Activated naive CD4-positive, alpha-beta T cell treated with anti-CD3 and anti-CD28 coated beads for 36 hours (primary cell): Measurements from ENCODE around the gene IL18RAP. TPM values are rescaled to one million over a fixed set of nuclear protein-coding genes. Genes with fewer than 3 reads are reported as not detected.

Source experiments
- CTCF ChIA-PET: fragments of 350-600 bp; sonication (Branson Sonifier 250); formaldehyde crosslinking; loops from one replicate; lab custom pipeline; 2021; ENCODE audit warnings: antibody characterized with exemption; lab: Charles Lee
- DNase-seq: peaks from one replicate; pipeline ENCODE4 v3.0.0-alpha.2; 2020
- H3K27ac Mint-ChIP-seq: one replicate; pipeline ENCODE4 v1.8.0; 2021; ENCODE audit warnings: mild to moderate bottlenecking, mixed read lengths
- H3K27me3 Mint-ChIP-seq: one replicate; pipeline ENCODE4 v1.8.0; 2021; ENCODE audit warnings: low read depth, mixed read lengths
- H3K36me3 Mint-ChIP-seq: one replicate; pipeline ENCODE4 v1.8.0; 2021; ENCODE audit warnings: low read depth, mixed read lengths
- H3K4me1 Mint-ChIP-seq: one replicate; pipeline ENCODE4 v1.8.0; 2021; ENCODE audit warnings: low read depth, mixed read lengths
- H3K4me3 Mint-ChIP-seq: one replicate; pipeline ENCODE4 v1.8.0; 2021; ENCODE audit warnings: mild to moderate bottlenecking, moderate library complexity, mixed read lengths
- H3K9me3 Mint-ChIP-seq: one replicate; pipeline ENCODE4 v1.8.0; 2021; ENCODE audit warnings: mixed read lengths
- intact Hi-C: fragments of 100-400 bp; cut with micrococcal nuclease; formaldehyde crosslinking; loops from one replicate; pipeline ENCODE4 v1.15.1; 2023
- microRNA-seq: library from miRNA; unstranded; fragments of <30 nt; microRNA quantifications from one replicate; pipeline ENCODE4 v1.2.0, GENCODE V29; 2022; ENCODE audit warnings: borderline microRNAs expressed, borderline replicate concordance
- total RNA-seq, 2 experiments: library from RNA; stranded (reverse); gene quantifications; one replicate each; pipeline ENCODE4 v1.2.3, GENCODE V29; 2021

IL18RAP gene
- total RNA-seq, 2 experiments from 2014 or later = 11.2 to 15.1 TPM

DNA sequence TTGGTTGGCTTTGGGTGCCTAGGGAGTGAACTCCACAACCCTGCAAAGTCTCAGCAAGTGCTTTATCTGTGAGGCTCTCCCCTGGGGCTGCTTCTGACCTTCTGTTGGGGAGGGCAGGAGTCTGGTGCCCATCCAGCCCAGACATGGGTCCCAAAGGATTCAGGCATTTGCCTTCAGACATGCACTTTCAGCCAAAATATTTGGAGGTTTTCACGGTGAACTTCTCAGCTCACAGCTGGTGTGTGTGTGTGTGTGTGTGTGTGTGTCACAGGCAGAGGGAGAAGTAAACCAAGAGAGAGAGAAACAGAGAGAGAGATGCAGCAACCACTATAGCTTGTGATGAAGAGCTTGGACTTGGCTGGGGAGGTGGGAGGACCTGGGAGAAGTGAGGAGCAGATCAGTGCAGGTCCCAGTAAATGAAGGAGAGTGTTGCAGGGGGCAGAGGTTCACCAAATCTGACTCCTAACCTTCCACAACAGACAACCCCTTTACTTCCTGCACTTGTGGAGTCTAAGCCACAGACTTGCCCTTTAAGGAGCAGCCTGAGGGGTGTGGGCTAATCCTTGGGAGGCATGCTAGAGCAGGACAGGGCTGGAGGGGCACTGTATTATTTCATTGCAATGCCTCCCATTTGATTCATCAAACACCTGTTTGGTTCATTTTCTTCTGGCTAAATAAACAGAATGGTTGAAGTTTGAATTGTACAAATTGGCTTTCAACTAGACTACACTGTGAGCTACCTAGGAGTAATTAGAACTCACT, 64.2 kb downstream of the IL18RAP start:
- Mint-ChIP-seq H3K27ac (no peak overlapping the region), H3K9me3 (no peaks in the 10 kb centered on the region), H3K36me3 (no peaks in the 10 kb centered on the region), H3K27me3 (peaks cover 27% of the 10 kb centered on the region), H3K4me1 (no peaks in the 10 kb centered on the region), H3K4me3 (no peak overlapping the region)
- CTCF ChIA-PET = interaction anchor here (0.9 kb wide), 2 partner anchors 14 to 128 kb away, joined by 3 read pairs; partner anchors contain the start of gene SLC9A4
- intact Hi-C loops = no loop called here
- no peak for DNase-seq

DNA sequence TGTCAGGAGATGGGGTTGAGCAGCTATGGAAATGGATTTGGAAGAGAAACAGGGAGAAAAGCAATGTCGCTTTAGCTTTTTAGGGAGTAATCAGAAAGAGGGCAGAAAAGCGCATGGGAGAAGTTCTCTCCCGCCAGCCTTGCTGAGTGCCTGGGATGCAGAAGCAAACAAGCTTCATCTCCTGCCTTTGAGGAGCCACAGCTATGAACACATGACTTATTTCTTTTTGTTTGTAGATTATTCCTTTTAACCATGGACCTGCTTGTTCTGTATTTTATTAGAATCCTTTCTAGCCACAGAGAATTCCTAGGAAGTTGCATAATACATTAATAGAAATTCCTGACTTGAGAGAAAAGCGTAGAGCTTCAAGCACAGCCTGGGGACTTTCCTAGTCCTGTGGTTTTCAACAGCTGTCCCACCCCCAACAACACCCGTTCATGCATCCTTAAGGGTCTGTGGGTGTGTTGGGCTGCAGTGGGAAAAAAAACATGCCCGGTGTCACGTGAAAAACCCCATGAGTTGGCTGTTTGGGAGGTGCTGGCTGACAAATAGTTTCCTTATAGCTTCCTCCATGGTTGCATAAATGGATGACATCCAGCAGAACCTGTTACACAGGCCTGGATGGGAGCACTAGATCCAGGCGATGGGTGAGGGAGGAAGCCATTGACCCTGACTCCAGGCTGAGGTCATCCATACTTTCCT, 65.0 kb downstream of the IL18RAP start:
- Mint-ChIP-seq H3K4me3 (no peak overlapping the region), H3K4me1 (no peaks in the 10 kb centered on the region), H3K27me3 (peaks cover 28% of the 10 kb centered on the region), H3K9me3 (no peaks in the 10 kb centered on the region), H3K27ac (no peak overlapping the region), H3K36me3 (no peaks in the 10 kb centered on the region)
- no peak for DNase-seq
- CTCF ChIA-PET = interaction anchor here (0.9 to 1.3 kb wide), 3 partner anchors 13 to 128 kb away, joined by 3 to 5 read pairs (median 5); no protein-coding TSS in a partner anchor
- intact Hi-C loops = no loop called here

DNA sequence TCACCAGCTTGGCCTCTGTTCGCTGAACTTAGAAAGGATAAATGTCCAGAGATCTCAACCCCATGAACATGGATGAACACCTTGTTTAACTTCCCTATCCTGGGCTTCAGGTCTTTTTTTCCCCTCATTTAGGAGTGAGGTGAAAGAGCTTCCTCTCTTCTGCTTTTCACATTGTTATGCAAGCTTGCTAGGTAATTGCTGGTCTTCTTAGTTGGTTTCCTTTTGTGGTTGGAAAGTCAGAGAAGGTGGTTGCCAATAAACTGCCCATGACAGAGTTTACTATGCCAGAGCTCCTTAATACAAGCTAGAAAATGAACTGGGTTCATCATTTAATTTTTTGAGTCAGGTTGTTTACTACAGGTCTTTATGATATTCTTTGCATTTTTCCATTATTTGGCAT, 66.7 kb downstream of the IL18RAP start:
- Mint-ChIP-seq H3K9me3 (no peaks in the 10 kb centered on the region), H3K27ac (no peak overlapping the region), H3K36me3 (no peaks in the 10 kb centered on the region), H3K4me1 (no peaks in the 10 kb centered on the region), H3K27me3 (peaks cover 27% of the 10 kb centered on the region), H3K4me3 (no peak overlapping the region)
- CTCF ChIA-PET = interaction anchor here (1.2 to 1.4 kb wide), 5 partner anchors 15 to 105 kb away, joined by 3 to 5 read pairs (median 5); partner anchors contain the start of gene SLC9A4
- intact Hi-C loops = no loop called here
- DNase-seq = no peak

DNA sequence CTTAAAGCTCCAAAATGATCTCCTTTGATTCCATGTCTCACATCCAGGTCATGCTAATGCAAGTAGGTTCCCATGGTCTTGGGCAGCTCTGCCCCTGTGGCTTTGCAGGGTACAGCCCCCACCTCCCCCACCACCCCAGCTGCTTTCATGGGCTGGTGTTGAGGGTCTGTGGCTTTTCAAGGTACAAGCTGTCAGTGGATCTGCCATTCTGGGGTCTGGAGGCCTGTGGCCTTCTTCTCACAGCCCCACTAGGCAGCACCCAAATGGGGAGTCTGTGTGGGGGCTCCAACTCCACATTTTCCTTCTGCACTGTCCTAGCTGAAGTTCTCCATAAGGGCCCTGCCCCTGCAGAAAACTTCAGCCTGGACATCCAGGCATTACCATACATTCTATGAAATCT, 69.0 kb downstream of the IL18RAP start:
- peaks cover 29% of the 10 kb centered on the region for H3K27me3 Mint-ChIP-seq
- H3K9me3 Mint-ChIP-seq = no peaks in the 10 kb centered on the region
- H3K4me1 Mint-ChIP-seq = no peaks in the 10 kb centered on the region
- H3K36me3 Mint-ChIP-seq = no peaks in the 10 kb centered on the region
- no peak overlapping the region for H3K4me3 Mint-ChIP-seq
- no peak for DNase-seq
- intact Hi-C loops = no loop called here
- H3K27ac Mint-ChIP-seq = no peak overlapping the region
- CTCF ChIA-PET = no interaction called here

DNA sequence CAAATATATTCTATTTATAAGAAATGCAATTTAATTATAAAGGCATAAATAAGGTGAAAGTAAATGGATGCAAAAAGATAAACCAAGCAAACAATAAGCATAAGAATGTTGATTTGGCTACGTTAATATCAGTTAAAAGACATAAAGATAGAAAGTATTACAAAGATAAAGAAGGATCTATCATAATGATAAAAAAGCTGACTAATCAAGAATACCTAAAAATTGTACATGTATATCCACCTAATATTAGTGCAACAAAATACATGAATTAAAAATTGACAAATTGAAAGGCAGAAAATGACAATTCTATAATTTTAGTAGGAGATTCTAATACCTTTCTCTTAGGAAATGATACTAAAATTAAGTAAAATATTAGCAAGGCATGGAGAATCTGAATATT, 71.6 kb downstream of the IL18RAP start:
- peaks cover 5% of the 10 kb centered on the region for H3K4me1 Mint-ChIP-seq
- CTCF ChIA-PET = no interaction called here
- intact Hi-C loops = no loop called here
- H3K27ac Mint-ChIP-seq = no peak overlapping the region
- no peaks in the 10 kb centered on the region for H3K9me3 Mint-ChIP-seq
- no peaks in the 10 kb centered on the region for H3K36me3 Mint-ChIP-seq
- peaks cover 20% of the 10 kb centered on the region for H3K27me3 Mint-ChIP-seq
- no peak overlapping the region for H3K4me3 Mint-ChIP-seq
- DNase-seq = no peak

DNA sequence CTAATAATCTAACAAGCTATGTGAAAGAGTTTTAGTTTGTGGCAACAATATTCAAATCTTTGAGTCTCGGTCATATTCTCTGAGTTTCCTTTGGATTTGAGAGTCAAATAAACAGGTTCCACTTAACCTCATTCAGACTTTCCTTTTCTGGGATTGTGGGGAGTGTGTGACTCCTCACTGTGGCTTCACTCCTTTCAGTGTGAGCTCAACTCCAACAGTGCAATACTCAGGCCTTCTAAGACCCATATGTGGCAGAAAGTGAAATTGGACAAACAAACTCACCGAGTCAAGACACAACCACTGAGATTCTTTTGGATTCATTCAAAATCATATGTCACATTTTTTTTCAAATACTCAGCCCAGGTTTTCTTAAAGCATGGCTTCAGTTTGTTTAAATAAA, 75.5 kb downstream of the IL18RAP start:
- H3K27me3 Mint-ChIP-seq = peaks cover 9% of the 10 kb centered on the region
- H3K9me3 Mint-ChIP-seq = no peaks in the 10 kb centered on the region
- CTCF ChIA-PET = interaction anchor here (1.0 kb wide), 1 partner anchor 18 kb away, joined by 3 read pairs; no protein-coding TSS in a partner anchor
- H3K4me3 Mint-ChIP-seq = no peak overlapping the region
- intact Hi-C loops = no loop called here
- peaks cover 5% of the 10 kb centered on the region for H3K4me1 Mint-ChIP-seq
- DNase-seq = no peak
- no peaks in the 10 kb centered on the region for H3K36me3 Mint-ChIP-seq
- H3K27ac Mint-ChIP-seq = no peak overlapping the region

DNA sequence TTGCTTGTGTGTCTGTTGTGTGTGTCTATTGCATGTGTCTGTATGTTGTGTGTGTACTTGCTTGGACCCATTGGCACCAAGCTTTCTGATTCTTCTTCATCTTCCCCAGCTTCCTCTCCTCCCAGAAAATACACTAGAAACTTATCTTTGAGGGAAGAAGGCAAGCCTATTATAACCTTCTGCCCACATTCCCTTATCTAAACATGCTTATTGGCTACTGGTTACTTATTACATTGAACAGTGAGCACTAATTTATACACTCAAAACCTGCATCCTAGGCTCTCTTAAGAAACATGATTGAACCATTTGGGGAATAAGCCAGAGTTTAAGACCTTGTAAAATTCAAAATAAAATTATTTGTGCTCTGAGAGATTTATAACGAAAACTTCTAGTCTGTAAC, 76.6 kb downstream of the IL18RAP start:
- DNase-seq = no peak
- peaks cover 5% of the 10 kb centered on the region for H3K4me1 Mint-ChIP-seq
- no peaks in the 10 kb centered on the region for H3K9me3 Mint-ChIP-seq
- no peak overlapping the region for H3K27ac Mint-ChIP-seq
- CTCF ChIA-PET = interaction anchor here (1.3 kb wide), 1 partner anchor 26 kb away, joined by 10 read pairs; the partner anchor contains the start of gene SLC9A4
- intact Hi-C loops = no loop called here
- no peaks in the 10 kb centered on the region for H3K36me3 Mint-ChIP-seq
- peaks cover 18% of the 10 kb centered on the region for H3K27me3 Mint-ChIP-seq
- H3K4me3 Mint-ChIP-seq = no peak overlapping the region

Small RNAs within 50 kb of the gene (microRNA-seq; reads per million reads assigned to microRNA genes)
- gene MIR4772 = 45.0 reads per million, percentile 49 among the genes with 10 or more reads in this experiment

Other genes starting within 250 kb of the IL18RAP start
- under 1 TPM; 0.30 to 0.91 TPM for gene IL1RL2, start 236.1 kb upstream of the IL18RAP start, total RNA-seq
- gene IL1RL1, start 111.6 kb upstream of the IL18RAP start, total RNA-seq = under 1 TPM; 0.22 to 0.43 TPM
- 10 to 100 TPM; 17.1 to 18.4 TPM for gene IL18R1, start 67.4 kb upstream of the IL18RAP start, total RNA-seq
- gene SLC9A4, start 50.1 kb downstream of the IL18RAP start, total RNA-seq = under 1 TPM; 0.07 to 0.10 TPM
- gene SLC9A2, start 196.4 kb downstream of the IL18RAP start, total RNA-seq = under 1 TPM; 0.07 TPM